HG03520 (cell line): ENCODE results near the gene ITPR2.
"Not testable (repeated sequence)": the region's sequence is repeated elsewhere in the genome, so short reads cannot be mapped to it uniquely, and the experiment has no call there.

Source experiments
- ATAC-seq: cut with Tn5 transposase; IDR thresholded peaks from one replicate; pipeline ENCODE4 v1.9.1; 2021; ENCODE audit warnings: mild to moderate bottlenecking, moderate library complexity; ENCODE audit not compliant: unreplicated experiment

ITPR2 gene

DNA sequence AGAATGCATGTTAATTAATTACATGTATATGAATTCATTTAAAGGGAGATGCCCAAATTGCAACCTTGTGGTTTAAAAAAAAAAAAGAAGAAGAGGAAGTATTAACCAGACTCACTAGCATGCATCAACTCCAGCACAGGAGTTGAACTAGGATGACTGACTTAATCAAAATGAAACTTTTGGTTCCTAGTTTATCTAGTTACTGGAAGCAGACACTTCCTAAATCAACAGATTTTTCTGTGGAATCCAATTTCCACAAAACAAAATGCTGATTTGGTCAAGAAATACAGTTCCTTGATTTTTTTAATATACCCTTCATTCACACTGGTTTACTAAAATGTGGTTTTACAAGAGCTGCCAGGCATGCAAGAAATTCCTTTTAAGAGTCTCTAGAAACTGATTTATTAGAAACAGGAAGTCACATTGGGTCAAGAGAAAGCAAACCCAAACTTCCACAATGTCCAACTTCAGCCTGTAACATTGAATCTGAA, 41.6 kb downstream of the ITPR2 start:
- no peak for ATAC-seq

GRCh38 chr12:26790645-26790994, 42.4 kb downstream of the ITPR2 start:
- no peak for ATAC-seq

- ATAC-seq: no peak
These were observed 43.0 kb downstream of the ITPR2 start for GRCh38 chr12:26789731-26790644.

DNA sequence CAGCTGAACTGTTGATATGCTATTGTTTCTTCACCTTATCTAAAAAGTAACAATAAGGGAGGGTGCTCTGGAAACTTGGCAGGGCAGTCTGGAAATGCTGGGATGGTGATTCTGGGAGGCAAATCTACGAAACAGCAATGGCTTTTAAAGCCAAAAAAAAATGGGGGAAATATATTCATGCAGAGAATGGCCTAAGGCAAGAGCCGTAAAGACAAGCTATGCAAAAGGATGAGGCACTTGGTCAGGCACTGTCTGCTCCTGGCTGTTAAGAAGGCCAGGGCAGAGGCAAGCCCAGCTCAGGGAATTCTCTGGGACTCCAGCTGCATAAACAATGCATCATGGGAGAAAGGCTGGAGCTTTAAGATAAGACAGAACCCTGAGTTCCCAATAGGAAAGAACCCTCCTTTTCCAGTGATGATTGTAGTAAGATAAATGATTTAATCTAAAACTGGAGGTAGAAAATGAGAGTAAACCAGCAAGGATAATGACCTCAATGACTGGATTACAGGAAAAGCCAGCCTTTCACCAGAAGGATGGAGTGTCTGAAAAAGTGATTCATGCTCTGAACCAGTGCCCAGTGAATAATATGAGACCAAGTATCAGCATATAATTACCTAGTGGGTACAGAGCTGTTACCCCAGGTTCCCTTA, 46.0 kb downstream of the ITPR2 start:
- ATAC-seq: no peak

- ATAC-seq: no peak
These were observed 46.5 kb downstream of the ITPR2 start for GRCh38 chr12:26786491-26786864.

DNA sequence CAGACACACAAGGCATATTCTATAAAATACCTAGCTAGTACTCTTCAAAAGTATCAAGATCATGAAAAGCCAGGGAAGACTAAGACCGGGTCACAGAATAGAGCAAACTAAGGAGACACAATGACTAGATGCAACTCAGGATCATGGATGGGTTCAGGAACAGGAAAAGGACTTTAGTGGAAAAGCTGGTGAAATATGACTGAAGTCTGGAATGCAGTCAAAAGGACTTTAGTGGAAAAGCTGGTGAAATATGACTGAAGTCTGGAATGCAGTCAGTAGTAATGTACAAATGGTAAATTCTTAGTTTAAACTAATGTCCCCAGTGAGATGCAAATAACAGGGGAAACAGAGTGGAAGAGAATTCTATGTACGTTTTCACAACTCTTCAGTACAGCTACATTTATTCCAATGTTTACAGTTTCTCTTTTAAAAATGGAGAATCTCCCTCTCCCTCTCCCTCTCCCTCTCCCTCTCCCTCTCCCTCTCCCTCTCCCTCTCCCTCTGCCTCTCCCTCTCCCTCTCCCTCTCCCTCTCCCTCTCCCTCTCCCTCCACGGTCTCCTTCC, 49.1 kb downstream of the ITPR2 start:
- not testable (repeated sequence) for ATAC-seq

DNA sequence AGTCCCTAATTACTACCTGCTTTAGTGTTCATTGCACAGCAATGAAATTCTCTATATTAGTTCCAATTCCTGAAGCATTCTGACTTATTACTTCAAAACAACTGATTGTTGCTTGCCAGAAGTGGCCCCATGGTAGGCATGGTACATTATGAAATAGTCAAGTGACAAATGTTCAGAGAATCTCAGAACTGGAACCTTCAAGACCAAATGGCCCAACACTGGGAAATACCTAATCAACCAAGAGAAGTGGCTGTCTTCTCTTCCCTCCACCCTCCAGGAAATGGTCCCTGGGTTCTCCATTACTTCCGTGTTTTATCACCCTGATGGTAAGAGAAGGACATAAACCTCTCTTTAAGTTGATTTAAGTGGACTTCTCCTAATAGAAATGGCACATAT, 49.9 kb downstream of the ITPR2 start:
- no peak for ATAC-seq

- no peak for ATAC-seq
These were observed 50.4 kb downstream of the ITPR2 start for GRCh38 chr12:26782372-26783130.

GRCh38 chr12:26780656-26781055, 52.3 kb downstream of the ITPR2 start:
- ATAC-seq: not testable (repeated sequence)

DNA sequence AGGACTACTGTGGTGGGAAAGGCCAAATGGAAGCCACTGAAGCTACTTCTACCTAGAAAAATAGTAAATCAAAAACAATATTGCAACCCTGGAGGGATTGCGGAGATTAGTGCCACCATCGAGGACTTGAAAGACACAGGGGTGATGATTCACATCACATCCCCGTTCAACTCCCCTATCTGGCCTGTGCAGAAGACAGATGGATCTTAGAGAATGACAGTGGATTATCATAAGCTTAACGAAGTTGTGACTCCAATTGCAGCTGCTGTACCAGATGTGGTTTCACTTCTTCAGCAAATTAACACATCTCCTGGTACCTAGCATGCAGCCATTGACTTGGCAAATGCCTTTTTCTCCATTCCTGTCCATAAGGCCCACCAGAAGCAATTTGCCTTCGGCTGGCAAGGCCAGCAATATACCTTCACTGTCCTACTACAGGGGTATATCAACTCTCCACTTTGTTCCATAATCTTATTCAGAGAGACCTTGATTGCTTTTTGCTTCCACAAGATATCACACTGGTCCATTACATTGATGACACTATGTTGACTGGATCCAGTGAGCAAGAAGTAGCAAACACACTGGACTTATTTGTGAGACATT, 54.7 kb downstream of the ITPR2 start:
- not testable (repeated sequence) for ATAC-seq

DNA sequence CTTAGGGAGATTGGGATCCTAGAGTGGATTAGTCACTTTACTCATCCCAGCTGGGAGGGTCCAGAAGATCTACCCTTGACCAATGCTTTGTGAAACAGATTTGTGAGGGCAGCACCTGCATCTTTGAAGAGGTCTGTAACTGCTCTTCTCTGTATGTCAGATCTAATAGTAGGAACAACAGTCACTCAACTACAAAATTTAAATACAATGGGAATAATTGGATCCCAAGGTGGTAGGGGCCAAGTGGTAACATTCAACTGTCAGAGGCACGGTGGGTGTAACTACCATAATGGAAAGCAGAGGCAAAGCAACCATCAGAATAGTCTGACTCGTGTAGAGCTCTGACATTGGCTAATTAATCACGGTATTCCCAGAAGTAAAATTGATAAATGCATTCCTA, 55.8 kb downstream of the ITPR2 start:
- ATAC-seq: no peak

DNA sequence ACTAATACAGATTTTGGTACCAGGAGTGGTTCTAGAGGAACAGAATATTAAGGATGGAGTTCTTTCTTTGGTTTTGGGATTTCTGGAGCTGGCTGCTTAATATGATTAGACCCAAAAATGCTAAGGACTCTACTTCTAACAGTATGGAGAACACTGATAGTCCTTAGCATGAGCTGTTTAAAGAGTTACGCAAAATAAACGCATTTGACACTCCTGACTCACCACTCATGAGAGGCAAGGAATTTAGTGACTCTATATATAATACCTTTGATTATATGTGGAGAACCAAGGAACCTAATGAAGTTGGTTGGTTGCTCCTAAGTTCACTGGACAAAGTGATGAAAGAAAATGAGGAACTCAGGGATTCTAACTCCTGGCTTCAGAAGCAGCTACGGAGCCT, 57.0 kb downstream of the ITPR2 start:
- not testable (repeated sequence) for ATAC-seq

DNA sequence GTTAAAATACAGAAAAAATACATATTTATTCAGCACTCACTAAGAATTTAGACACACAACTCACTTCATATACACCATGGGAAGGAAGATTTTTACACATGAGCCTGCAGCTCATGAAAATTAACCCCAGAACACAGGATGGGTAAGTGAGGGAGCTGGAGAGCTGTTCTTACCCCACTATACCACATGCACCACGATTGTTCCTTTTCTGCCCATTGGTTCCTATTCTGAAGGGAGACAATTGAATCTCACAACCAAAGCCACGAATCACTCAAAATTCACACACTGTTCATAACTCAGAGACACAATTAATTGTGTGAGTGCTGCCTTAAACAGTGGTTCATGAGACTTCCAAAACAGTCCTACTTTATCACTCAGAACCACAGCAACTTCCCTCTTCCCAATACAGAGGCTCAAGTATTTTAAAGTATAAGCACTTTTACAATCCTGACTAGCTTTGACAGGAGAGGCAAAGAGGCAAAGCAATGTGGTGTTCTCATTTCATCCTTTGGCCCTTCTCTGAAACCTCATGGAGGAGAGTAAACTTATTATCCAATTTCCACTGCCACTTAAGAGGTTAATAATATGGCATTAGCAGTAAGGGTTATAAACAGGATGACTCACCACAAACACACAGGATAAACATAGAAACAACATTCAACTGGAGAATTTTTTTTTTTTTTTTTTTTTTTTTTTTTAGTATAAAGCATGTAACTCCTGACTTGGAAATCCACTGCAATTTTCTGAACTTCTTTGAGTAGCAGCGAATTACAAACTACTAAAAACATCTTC, 59.5 kb downstream of the ITPR2 start:
- no peak for ATAC-seq

DNA sequence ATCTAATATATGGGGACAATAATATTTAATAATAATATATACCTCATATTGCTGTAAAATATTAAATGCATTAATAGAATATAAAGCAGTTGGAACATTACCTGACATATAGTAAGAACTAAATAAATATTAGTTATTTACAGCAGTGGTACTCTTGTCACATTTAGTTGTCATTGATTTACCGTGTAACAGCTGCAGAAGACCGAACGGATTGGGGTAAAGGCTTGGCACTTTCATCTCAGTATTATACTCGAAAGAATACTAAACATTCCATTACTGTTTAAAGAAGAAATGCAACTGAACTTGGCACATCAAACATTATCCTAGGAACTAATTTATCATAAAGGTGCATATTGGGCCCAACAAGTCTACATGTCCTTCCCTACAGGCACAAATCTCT, 61.1 kb downstream of the ITPR2 start:
- ATAC-seq: no peak

- no peak for ATAC-seq
These were observed 62.5 kb downstream of the ITPR2 start for GRCh38 chr12:26770239-26771070.

GRCh38 chr12:26769611-26770010, 63.4 kb downstream of the ITPR2 start:
- no peak for ATAC-seq

- ATAC-seq: peak; percentile 49
These were observed 64.1 kb downstream of the ITPR2 start for GRCh38 chr12:26768611-26769603.

DNA sequence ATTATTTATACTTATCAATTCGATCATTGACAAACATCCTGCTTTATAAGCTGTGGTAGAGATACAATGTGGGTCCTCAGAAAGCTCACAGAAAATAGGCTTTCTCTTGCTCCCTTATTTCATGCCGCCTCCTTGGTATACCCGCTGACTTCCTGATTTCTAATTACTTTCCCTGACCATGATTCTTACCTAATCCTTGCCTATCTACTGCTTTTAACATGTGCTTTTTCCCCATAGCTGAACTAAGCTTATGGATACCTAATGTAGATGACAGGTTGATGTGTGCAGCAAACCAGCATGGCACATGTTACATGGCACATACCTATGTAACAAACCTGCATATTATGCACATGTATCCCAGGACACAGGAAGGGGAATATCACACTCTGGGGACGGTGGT, 65.1 kb downstream of the ITPR2 start:
- no peak for ATAC-seq
